Endothelial cell of umbilical vein (primary cell): ENCODE measurements around the gene ZP1. TPM values are rescaled to one million over a fixed set of nuclear protein-coding genes. Genes with fewer than 3 reads are reported as not detected.
A peak's percentile ranks its signal among the peaks of the same experiment; 100 is the strongest.

ENCODE experiments used
- BruUV-seq: library from RNA; stranded (reverse); fragments of 400-500 nt; replicated peaks from 2 replicates; lab custom pipeline; 2021; lab: Mats Ljungman, UMichigan
- CTCF ChIA-PET: fragments of 300-600, 350-600 bp; sonication (Branson Sonifier 250); formaldehyde crosslinking; loops from one replicate; lab custom pipeline; 2021; ENCODE audit warnings: antibody characterized with exemption, inconsistent platforms; lab: Charles Lee
- POLR2A ChIA-PET: fragments of 300-600, 350-600 bp; sonication (Branson Sonifier 250); formaldehyde crosslinking; loops from one replicate; lab custom pipeline; 2021; ENCODE audit warnings: antibody characterized with exemption, inconsistent platforms; lab: Charles Lee
- DNase-seq: peaks from one replicate; pipeline ENCODE4 v3.0.0-alpha.2; 2011; ENCODE audit warnings: low read depth, low spot score
- FAIRE-seq: peaks from 2 replicates; lab custom pipeline; 2011; peaks lifted over from hg19 to GRCh38; lab: Jason Lieb, UNC
- H2AFZ ChIP-seq: 2 replicates; pipeline ENCODE4 v1.6.0; 2012; ENCODE audit warnings: low read depth, low read length, control low read depth, inconsistent platforms
- H3K27ac ChIP-seq: 2 replicates; pipeline ENCODE4 v1.5.1; 2011; ENCODE audit warnings: low read depth, mild to moderate bottlenecking, control low read depth, low read length, moderate library complexity; ENCODE audit not compliant: insufficient read depth
- H3K27me3 ChIP-seq, 2 experiments: 2 replicates each; pipeline versions ENCODE4 v1.6.0 to v1.6.1; 2011; ENCODE audit warnings: low read length in 2 of 2, mixed read lengths in 1 of 2; ENCODE audit not compliant: control insufficient read depth in 2 of 2, insufficient read depth in 2 of 2
- H3K36me3 ChIP-seq, 2 experiments: 2 replicates in 1 of 2; 3 replicates in 1 of 2; pipeline ENCODE4 v1.5.1; 2011; ENCODE audit warnings: low read length in 2 of 2, mild to moderate bottlenecking in 1 of 2, moderate library complexity in 1 of 2; ENCODE audit not compliant: control insufficient read depth in 2 of 2, insufficient read depth in 2 of 2; ENCODE audit errors: extremely low read depth in 1 of 2
- H3K4me1 ChIP-seq: 3 replicates; pipeline ENCODE4 v1.5.1; 2011; ENCODE audit warnings: mild to moderate bottlenecking, low read length; ENCODE audit not compliant: control insufficient read depth, insufficient read depth; ENCODE audit errors: extremely low read depth
- H3K4me2 ChIP-seq: 2 replicates; pipeline ENCODE4 v1.6.1; 2011; ENCODE audit warnings: low read length, control low read depth, mixed read lengths; ENCODE audit not compliant: insufficient read depth
- H3K4me3 ChIP-seq, 3 experiments: fragments of 200-600 bp in 1 of 3; sonication (generic), shearing (Covaris generic) in 1 of 3; replicated peaks in 1 of 3; 2 replicates each; pipeline ENCODE4 v1.5.1; 2011 to 2016; ENCODE audit warnings: control low read depth in 3 of 3, low read length in 3 of 3, mild to moderate bottlenecking in 2 of 3, inconsistent platforms in 1 of 3, low read depth in 1 of 3, moderate library complexity in 1 of 3; ENCODE audit not compliant: insufficient read depth in 1 of 3
- H3K79me2 ChIP-seq: 2 replicates; pipeline ENCODE4 v1.6.0; 2012; ENCODE audit warnings: low read length, inconsistent platforms; ENCODE audit not compliant: control insufficient read depth, insufficient read depth
- H3K9ac ChIP-seq: replicated peaks from 2 replicates; pipeline ENCODE3; 2011; ENCODE audit warnings: low read length, control low read depth; ENCODE audit not compliant: insufficient read depth; ENCODE audit errors: extremely low read depth
- H3K9me1 ChIP-seq: replicated peaks from 3 replicates; pipeline ENCODE4 v1.6.0; 2011; ENCODE audit warnings: mild to moderate bottlenecking, low read length; ENCODE audit not compliant: control insufficient read depth, insufficient read depth; ENCODE audit errors: extremely low read depth
- H3K9me3 ChIP-seq: replicated peaks from 2 replicates; pipeline ENCODE4 v1.5.1; 2012; ENCODE audit warnings: low read length, inconsistent platforms; ENCODE audit not compliant: control insufficient read depth, insufficient read depth
- H4K20me1 ChIP-seq: replicated peaks from 2 replicates; pipeline ENCODE3; 2011; ENCODE audit warnings: mild to moderate bottlenecking, low read length; ENCODE audit not compliant: control insufficient read depth, insufficient read depth; ENCODE audit errors: extremely low read depth
- CTCF ChIP-seq, 2 donors: IDR thresholded peaks; 1 replicate in 1 of 2; 2 replicates in 1 of 2; pipeline ENCODE4 v1.5.1; 2011; ENCODE audit warnings: low read length in 2 of 2, mild to moderate bottlenecking in 2 of 2, moderate library complexity in 2 of 2, control low read depth in 1 of 2, inconsistent platforms in 1 of 2, low read depth in 1 of 2; ENCODE audit not compliant: insufficient read depth in 1 of 2; ENCODE audit errors: extremely low read depth in 1 of 2
- EZH2 ChIP-seq: IDR thresholded peaks from 2 replicates; pipeline ENCODE4 v1.6.1; 2012; ENCODE audit warnings: borderline replicate concordance, low read depth, mild to moderate bottlenecking, moderate library complexity, low read length, inconsistent platforms; ENCODE audit not compliant: severe bottlenecking
- FOS ChIP-seq: IDR thresholded peaks from 2 replicates; pipeline ENCODE4 v1.6.1; 2011; ENCODE audit warnings: mild to moderate bottlenecking, low read length, moderate library complexity, borderline replicate concordance; ENCODE audit not compliant: insufficient read depth
- GATA2 ChIP-seq: IDR thresholded peaks from 2 replicates; pipeline ENCODE4 v1.7.0; 2011; ENCODE audit warnings: low read depth, mild to moderate bottlenecking, moderate library complexity, mixed read lengths, low read length; ENCODE audit not compliant: insufficient read length, insufficient read depth
- JUN ChIP-seq: IDR thresholded peaks from 2 replicates; pipeline ENCODE4 v1.6.1; 2011; ENCODE audit warnings: borderline replicate concordance, low read depth; ENCODE audit not compliant: insufficient read length, insufficient read depth
- MAX ChIP-seq: IDR thresholded peaks from 2 replicates; pipeline ENCODE4 v1.6.1; 2011; ENCODE audit not compliant: insufficient read depth, insufficient read length
- MYC ChIP-seq: IDR thresholded peaks from one replicate; pipeline ENCODE4 v1.6.1; 2011; ENCODE audit warnings: mild to moderate bottlenecking, low read depth, low read length
- POLR2A ChIP-seq: IDR thresholded peaks from 2 replicates; pipeline ENCODE4 v1.6.1; 2012; ENCODE audit warnings: low read depth, mild to moderate bottlenecking, control low read depth, low read length
- POLR2AphosphoS5 ChIP-seq: IDR thresholded peaks from 2 replicates; pipeline ENCODE4 v1.6.1; 2012; ENCODE audit warnings: low read depth, mild to moderate bottlenecking, control low read depth, low read length, moderate library complexity; ENCODE audit not compliant: insufficient read depth
- dilution Hi-C: fragments of 300-500 bp; cut with MboI; formaldehyde crosslinking; loops from one replicate; pipeline ENCODE4 v1.15.0; 2019; ENCODE audit warnings: low sequenced_read_pairs; ENCODE audit not compliant: extremely low pct_ligation_motif_present
- intact Hi-C: fragments of 100-400 bp; cut with micrococcal nuclease; formaldehyde crosslinking; loops from one replicate; pipeline ENCODE4 v1.10.0; 2022
- polyA plus RNA-seq, 4 experiments: library from polyadenylated mRNA; depleted of rRNA in 3 of 4; stranded (reverse) in 3 of 4; unstranded in 1 of 4; fragments of >200 nt; gene quantifications; 2 replicates each; pipeline versions ENCODE4 v1.2.1 to v1.2.3, GENCODE V29; 2011 to 2012; ENCODE audit warnings: missing spikeins in 1 of 4
- total RNA-seq: library from RNA; stranded (reverse); gene quantifications from 2 replicates; pipeline ENCODE4 v1.2.3, GENCODE V29; 2021

The ZP1 gene
- total and polyA plus RNA-seq, 2 donors (not counting 3 experiments of a cell fraction or from before 2014, with no cell fraction given), result not detected

DNA sequence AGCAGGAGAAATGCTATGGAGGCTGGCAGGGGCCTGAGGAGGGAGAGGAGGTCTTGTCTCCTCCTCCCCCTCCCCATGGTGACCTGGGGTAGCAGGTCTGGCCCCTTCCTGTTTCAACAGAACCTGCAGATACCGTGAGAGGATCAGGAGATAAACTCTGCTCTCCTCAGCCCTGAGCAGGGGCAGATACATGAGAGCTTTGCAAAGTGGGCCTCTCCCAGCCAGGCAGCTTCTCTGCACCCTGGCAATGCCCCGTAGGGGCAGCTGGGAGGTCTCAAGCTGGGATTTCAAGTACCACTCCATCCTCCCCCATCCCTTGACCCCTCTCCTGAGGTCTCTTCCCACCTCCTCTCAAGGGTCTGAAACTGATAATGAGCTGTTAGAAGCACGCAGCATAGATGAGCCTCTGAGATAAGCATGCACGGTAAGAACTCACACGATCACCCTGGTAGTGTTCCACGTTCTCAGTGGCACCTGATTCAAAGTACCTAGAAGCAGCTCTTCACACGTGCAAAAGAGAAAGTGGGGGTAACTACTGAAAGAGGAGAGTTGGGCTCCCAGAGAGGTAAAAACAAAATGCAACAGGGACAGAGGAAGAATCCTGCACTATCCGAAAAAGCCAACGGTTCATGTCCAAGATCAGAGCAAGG is 30.4 kb upstream of the ZP1 start:
- Histone ChIP-seq H3K4me2 (no peak overlapping the region), H3K9me3 (no peaks in the 10 kb centered on the region), H3K4me3 (no peak overlapping the region), H3K27ac (no peak overlapping the region), H4K20me1 (no peaks in the 10 kb centered on the region), H3K27me3 (no peaks in the 10 kb centered on the region), H3K9ac (no peak overlapping the region), H3K4me1 (peaks cover 31% of the 10 kb centered on the region), H3K9me1 (no peaks in the 10 kb centered on the region), H3K36me3 (no peaks in the 10 kb centered on the region), H2AFZ (no peak overlapping the region), H3K79me2 (peaks cover under 1% of the 10 kb centered on the region)
- ChIA-PET CTCF (interaction anchor here (1.4 to 12.7 kb wide), 3 partner anchors 52 to 62 kb away, joined by 5 to 607 read pairs (median 9); no protein-coding TSS in a partner anchor), POLR2A (no interaction called here)
- intact Hi-C loops (loop anchor here (10.0 kb wide), 1 partner anchor 318 kb away; no protein-coding TSS in a partner anchor), dilution Hi-C loops (no loop called here)
- no peak for FAIRE-seq
- DNase-seq, result no peak
- TF ChIP-seq GATA2 (peak; percentile 23), CTCF (IDR thresholded peaks at IDR 0.05; ENCODE audit: extremely low read depth in 1 of 2, insufficient read depth in 1 of 2, low read depth in 1 of 2, low read length in 2 of 2) (no peak)
- BruUV-seq, result no TSS peak

DNA sequence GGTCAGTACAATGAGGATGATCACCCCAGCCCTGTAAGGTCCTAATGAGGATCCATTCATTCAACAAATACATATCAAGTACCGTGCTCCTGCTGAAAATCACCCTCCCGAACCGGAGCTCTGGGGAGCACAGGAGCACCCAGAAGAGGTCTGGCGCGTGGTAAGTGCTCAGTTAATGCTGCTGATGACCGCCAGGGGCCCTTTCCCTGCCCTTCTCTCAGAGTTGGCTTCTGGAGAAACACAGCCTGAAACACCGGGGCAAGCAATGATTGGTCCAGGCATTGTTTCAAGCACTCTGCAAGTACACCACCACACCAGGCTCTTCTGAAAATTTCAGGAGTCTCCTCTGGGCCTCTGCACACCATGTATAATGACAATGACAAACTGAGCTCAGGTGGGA is 29.2 kb upstream of the ZP1 start:
- Histone ChIP-seq H3K27ac (no peak overlapping the region), H4K20me1 (no peaks in the 10 kb centered on the region), H3K36me3 (no peaks in the 10 kb centered on the region), H3K79me2 (peaks cover 12% of the 10 kb centered on the region), H3K9ac (no peak overlapping the region), H3K27me3 (no peaks in the 10 kb centered on the region), H3K4me1 (peaks cover 31% of the 10 kb centered on the region), H3K4me3 (no peak overlapping the region), H3K4me2 (no peak overlapping the region), H2AFZ (no peak overlapping the region), H3K9me1 (no peaks in the 10 kb centered on the region), H3K9me3 (no peaks in the 10 kb centered on the region)
- no TSS peak for BruUV-seq
- no peak for FAIRE-seq
- ChIA-PET POLR2A (no interaction called here), CTCF (interaction anchor here (1.4 to 12.7 kb wide), 2 partner anchors 51 to 61 kb away, joined by 9 to 607 read pairs; no protein-coding TSS in a partner anchor)
- intact Hi-C loops (loop anchor here (10.0 kb wide), 1 partner anchor 317 kb away; no protein-coding TSS in a partner anchor), dilution Hi-C loops (no loop called here)
- no peak for TF ChIP-seq POLR2A
- no peak for TF ChIP-seq JUN
- TF ChIP-seq POLR2AphosphoS5, result no peak
- no peak for TF ChIP-seq MAX
- TF ChIP-seq EZH2, result no peak
- no peak for TF ChIP-seq FOS
- no peak for TF ChIP-seq GATA2
- TF ChIP-seq MYC, result no peak
- no peak for TF ChIP-seq CTCF (IDR thresholded peaks at IDR 0.05; ENCODE audit: extremely low read depth in 1 of 2, insufficient read depth in 1 of 2, low read depth in 1 of 2, low read length in 2 of 2)
- no peak for DNase-seq
